GM12872 (cell line): ENCODE data around the gene DMD.

Experiments used
- TF ChIP-seq, protein P1 (sequence below): IDR thresholded peaks from 3 replicates; pipeline ENCODE4 v1.5.1; 2011; ENCODE audit warnings: low read depth, mild to moderate bottlenecking, low read length, moderate library complexity; ENCODE audit not compliant: insufficient read depth

The DMD gene

DNA sequence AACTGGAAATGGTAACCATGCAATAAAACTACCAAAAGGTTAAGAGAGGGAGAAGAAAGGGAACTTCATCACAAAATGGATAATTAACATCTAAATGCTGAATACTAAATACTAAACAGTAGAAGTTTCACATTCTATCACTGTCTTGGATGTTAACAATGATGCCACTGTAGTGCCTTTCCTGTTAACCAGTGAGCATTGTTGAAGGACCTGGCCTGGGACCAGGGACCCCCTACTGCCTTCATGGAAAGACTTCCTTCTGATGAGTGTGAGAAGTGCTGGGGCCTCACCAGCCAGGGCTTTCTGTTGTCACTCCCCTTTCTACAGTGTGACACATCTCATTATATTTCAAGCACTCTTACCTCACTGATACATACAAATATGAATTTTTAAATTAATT lies 1400.2 kb downstream of the DMD start:
- TF ChIP-seq, protein P1, sequence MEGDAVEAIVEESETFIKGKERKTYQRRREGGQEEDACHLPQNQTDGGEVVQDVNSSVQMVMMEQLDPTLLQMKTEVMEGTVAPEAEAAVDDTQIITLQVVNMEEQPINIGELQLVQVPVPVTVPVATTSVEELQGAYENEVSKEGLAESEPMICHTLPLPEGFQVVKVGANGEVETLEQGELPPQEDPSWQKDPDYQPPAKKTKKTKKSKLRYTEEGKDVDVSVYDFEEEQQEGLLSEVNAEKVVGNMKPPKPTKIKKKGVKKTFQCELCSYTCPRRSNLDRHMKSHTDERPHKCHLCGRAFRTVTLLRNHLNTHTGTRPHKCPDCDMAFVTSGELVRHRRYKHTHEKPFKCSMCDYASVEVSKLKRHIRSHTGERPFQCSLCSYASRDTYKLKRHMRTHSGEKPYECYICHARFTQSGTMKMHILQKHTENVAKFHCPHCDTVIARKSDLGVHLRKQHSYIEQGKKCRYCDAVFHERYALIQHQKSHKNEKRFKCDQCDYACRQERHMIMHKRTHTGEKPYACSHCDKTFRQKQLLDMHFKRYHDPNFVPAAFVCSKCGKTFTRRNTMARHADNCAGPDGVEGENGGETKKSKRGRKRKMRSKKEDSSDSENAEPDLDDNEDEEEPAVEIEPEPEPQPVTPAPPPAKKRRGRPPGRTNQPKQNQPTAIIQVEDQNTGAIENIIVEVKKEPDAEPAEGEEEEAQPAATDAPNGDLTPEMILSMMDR, result no peak

GRCh38 chrX:31808357-31808756 lies 1403.0 kb downstream of the DMD start:
- TF ChIP-seq, protein P1, result no peak

DNA sequence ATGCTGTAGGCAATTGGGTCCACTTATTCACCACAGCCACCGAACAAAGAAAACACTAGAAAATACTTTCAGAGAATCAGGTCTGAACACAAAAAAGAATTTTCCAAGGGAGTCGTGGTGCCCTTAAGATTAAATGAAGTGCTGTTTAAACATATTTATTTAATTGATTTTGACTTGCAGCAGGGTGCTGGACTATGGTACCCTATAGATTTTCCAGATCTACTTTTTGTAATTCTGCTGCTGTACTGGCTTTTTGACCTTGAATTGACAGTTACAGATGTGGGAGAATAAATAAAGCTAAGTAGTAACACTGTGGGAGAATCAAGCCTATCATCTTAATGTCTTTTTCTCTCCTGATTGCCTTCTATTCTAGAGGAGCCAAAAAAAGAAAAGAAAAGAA lies 1404.2 kb downstream of the DMD start:
- TF ChIP-seq, protein P1, result no peak

- TF ChIP-seq, protein P1, result no peak
Observed at GRCh38 chrX:31805781-31806180, 1405.6 kb downstream of the DMD start.

DNA sequence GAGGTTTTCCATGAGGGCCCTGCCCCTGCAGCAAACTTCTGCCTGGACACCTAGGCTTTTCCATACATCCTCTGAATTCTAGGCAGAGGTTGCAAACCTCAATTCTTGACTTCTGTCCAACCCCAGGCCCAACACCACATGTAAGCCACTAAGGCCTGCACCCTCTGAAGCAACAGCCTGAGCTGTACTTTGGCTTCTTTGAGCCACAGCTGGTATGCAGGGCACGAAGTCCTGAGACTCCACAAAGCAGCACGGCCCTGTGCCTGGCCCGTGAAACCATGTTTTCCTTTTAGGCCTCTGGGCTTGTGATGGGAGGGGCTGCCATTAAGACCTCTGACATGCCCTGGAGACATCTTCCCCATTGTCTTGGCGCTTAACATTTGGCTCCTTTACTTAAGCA lies 1411.1 kb downstream of the DMD start:
- TF ChIP-seq, protein P1, result no peak

DNA sequence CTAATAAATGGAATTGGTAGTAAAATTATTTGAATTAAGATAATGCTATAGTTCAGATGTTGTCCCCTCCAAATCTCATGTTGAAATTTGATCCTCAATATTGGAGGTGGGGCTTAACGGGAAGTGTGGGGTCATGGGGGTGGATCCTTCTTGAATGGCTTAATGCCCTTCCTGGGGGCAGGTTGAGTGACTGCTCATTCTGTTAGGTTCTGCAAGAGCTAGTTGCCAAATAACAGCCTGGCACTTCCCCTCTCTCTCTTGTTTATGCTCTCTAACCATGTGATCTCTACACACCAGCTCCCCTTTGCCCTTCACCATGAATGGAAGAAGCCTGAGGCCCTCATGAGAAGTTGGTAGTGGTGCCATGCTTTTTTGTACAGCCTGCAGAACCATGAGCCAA lies 1414.7 kb downstream of the DMD start:
- TF ChIP-seq, protein P1, result no peak

DNA sequence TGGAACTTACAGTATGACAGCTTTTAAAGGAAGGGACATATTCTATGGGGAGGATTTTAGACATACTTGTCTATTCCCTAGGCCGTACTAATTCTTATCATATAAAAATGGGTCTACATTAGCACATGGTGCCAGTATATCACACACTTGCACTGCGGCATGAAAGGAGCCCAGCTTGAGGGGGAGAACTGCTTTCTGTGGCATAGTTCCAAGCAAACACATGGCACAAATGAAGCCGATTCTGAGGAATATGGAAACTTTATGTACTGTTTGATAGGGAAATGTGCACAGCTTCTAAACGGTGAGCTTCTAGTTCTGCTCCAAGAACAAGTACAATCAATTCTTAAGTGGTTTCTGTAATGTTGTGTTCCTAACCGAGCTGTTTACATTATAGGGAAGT lies 1463.9 kb downstream of the DMD start:
- TF ChIP-seq, protein P1, result no peak

GRCh38 chrX:31743004-31743403 lies 1468.3 kb downstream of the DMD start:
- TF ChIP-seq, protein P1, result no peak
